Right lobe of liver (tissue), 6 donors: ENCODE measurements around the gene PAQR7. TPM values are rescaled to one million over a fixed set of nuclear protein-coding genes. Genes with fewer than 3 reads are reported as not detected.

ENCODE experiments used
- ATAC-seq, 4 donors: fragments of 200-7000 bp; cut with Tn5 transposase; one replicate each; pipeline ENCODE4 v1.9.1; 2020; ENCODE audit warnings: mild to moderate bottlenecking in 4 of 4, moderate library complexity in 4 of 4
- DNase-seq, 3 donors: peaks; one replicate each; pipeline ENCODE4 v3.0.0-alpha.2; 2020
- H3K27ac ChIP-seq, 3 donors: fragments of 200-600 bp; one replicate each; pipeline ENCODE4 v1.8.0; 2022
- H3K27me3 ChIP-seq, 2 donors: fragments of 200-600 bp; one replicate each; pipeline ENCODE4 v1.8.0; 2022
- H3K36me3 ChIP-seq, 4 donors: fragments of 200-600 bp; sonication (generic) in 1 of 4; one replicate each; pipeline versions ENCODE4 v1.5.1 to v1.8.0; 2017 to 2022; ENCODE audit warnings: control low read depth in 1 of 4
- H3K4me1 ChIP-seq, 4 donors: fragments of 200-600 bp; sonication (generic) in 1 of 4; one replicate each; pipeline versions ENCODE4 v1.5.1 to v1.8.0; 2017 to 2022; ENCODE audit warnings: control low read depth in 1 of 4
- H3K4me3 ChIP-seq, 3 donors: fragments of 200-600 bp; one replicate each; pipeline ENCODE4 v1.8.0; 2022
- H3K9me3 ChIP-seq, 4 donors: fragments of 200-600 bp; sonication (generic) in 1 of 4; one replicate each; pipeline versions ENCODE4 v1.5.1 to v1.8.0; 2017 to 2022; ENCODE audit warnings: control low read depth in 1 of 4
- POLR2A ChIP-seq: fragments of 450-650 bp; IDR thresholded peaks from one replicate; pipeline ENCODE4 v1.6.1; 2017; ENCODE audit warnings: antibody characterized with exemption, mild to moderate bottlenecking
- WGBS: methylation state at CpG from one replicate; pipeline ENCODE4 v1.1.6; 2018; ENCODE audit warnings: low coverage, low lambda C conversion rate; ENCODE audit not compliant: insufficient coverage; ENCODE audit errors: missing lambda C conversion rate; 5-methylcytosine and 5-hydroxymethylcytosine counted together
- intact Hi-C, 2 donors: fragments of 100-400 bp; cut with DNase I; formaldehyde crosslinking; loops; one replicate each; pipeline versions ENCODE4 v1.11.2 to v1.14.1; 2022
- total RNA-seq, 6 experiments: library from RNA; depleted of rRNA in 2 of 6; stranded (reverse); fragments of >200 nt in 2 of 6; fragmentation: NEBNext Ultra II Directional in 3 of 6; extraction: Animal tissue kit (Norgen Biotek cat#: 25700) in 3 of 6; gene quantifications; one replicate each; pipeline versions ENCODE4 v1.1.0 to v1.2.4, GENCODE V29; 2016 to 2023
- TF ChIP-seq, protein P1 (sequence below), 4 donors: fragments of 200-600 bp in 3 of 4; fragments of 450-650 bp in 1 of 4; IDR thresholded peaks; one replicate each; pipeline versions ENCODE4 v1.5.1 to v1.8.0; 2016 to 2022; ENCODE audit warnings: antibody characterized with exemption in 4 of 4, mild to moderate bottlenecking in 2 of 4
- donor health status: DM: no; HTN: yes; CAD: no.
- donor health status: DM: no; HTN: no; CAD: no.
- donor health status: DM: no; HTN: no; CAD: no.
- donor health status: DM: no; HTN: yes; CAD: no.
- donor health status: DM: no; HTN: yes; CAD: no.

PAQR7 gene
- total RNA-seq, 6 experiments from 2014 or later, result 0.74 to 4.8 (median 2.4) TPM

DNA sequence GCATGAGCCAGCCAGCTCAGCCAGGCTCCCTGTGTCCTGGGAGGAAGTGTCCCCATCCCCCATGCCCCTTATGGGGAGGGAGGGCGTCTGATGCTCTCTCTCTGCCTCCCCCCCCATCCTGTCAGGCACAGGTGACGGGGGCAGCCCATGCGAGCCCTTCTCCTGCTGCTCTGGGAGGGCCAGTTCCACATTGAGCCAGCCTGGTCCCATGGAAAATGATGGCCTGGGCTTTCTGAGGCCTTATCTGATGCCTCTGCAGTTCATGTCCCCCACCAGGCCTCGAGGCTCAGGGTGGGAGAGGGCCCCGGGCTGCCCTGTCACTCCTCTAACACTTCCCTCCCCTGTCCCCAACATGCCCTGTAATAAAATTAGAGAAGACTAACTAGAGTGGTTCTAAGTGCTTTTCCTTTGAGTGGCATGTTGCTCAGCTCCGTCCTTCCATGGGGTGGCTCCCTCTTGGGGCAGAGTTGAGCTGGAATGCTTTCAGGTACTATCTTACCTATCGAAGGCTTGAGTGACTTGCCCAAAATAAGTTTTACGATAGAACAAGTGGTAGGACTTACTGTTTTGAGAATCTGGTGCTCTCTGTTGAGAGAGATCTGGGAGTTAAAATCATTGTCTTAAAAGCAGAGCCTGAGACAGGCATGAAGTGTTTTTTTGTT, 57.5 kb downstream of the PAQR7 start:
- TF ChIP-seq, protein P1, sequence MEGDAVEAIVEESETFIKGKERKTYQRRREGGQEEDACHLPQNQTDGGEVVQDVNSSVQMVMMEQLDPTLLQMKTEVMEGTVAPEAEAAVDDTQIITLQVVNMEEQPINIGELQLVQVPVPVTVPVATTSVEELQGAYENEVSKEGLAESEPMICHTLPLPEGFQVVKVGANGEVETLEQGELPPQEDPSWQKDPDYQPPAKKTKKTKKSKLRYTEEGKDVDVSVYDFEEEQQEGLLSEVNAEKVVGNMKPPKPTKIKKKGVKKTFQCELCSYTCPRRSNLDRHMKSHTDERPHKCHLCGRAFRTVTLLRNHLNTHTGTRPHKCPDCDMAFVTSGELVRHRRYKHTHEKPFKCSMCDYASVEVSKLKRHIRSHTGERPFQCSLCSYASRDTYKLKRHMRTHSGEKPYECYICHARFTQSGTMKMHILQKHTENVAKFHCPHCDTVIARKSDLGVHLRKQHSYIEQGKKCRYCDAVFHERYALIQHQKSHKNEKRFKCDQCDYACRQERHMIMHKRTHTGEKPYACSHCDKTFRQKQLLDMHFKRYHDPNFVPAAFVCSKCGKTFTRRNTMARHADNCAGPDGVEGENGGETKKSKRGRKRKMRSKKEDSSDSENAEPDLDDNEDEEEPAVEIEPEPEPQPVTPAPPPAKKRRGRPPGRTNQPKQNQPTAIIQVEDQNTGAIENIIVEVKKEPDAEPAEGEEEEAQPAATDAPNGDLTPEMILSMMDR (IDR thresholded peaks at IDR 0.05), result peak in 2 of 4 donors; percentile 9 to 22
- TF ChIP-seq POLR2A, result no peak
- Histone ChIP-seq H3K27ac (peak overlapping the region in 2 of 3 donors; percentile 10 to 38), H3K4me1 (peaks cover 0 to 27% (median 10%) of the 10 kb centered on the region in 4 donors), H3K4me3 (no peak overlapping the region), H3K9me3 (no peaks in the 10 kb centered on the region), H3K27me3 (no peaks in the 10 kb centered on the region), H3K36me3 (peaks cover 0 to 7% (median 0%) of the 10 kb centered on the region in 4 donors)
- no peak for ATAC-seq
- peak in 1 of 3 donors; percentile 49 for DNase-seq
- intact Hi-C loops, result loop anchor here in 1 of 2 donors (10.0 kb wide), 1 partner anchor 283 kb away; no protein-coding TSS in a partner anchor
- WGBS, result 38% methylated on average over 6 of the region's 8 CpGs

DNA sequence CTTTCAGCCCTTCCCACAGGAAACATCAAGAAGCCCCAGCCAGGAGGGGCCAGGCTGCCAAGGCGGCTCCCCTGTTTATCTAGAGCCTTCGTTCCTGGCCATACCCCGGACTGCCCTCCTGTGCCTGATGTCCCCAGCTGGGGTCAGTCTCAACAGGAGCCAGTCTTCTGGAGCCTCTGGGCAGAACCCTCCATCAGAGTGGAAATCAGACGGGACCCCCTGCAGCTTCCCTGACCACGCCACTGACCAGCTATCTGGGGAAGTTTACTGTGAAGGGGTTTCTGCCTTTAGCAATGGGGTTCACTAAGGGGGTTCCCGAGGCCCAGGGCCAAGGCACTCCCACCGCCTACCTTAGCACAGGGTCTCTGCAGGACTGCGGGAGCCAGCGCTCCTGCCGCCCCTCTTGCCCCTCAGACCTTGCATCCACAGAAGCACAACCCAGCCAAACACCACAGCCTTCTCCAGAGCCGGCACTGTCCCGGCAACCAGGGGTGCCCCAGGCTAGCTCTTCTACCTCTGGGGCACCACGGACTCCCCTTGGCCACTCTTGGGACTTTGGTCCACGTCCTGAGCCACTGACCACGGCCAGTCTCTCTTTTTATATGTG, 59.3 kb downstream of the PAQR7 start:
- no peak for TF ChIP-seq POLR2A
- TF ChIP-seq, protein P1 (IDR thresholded peaks at IDR 0.05), result no peak
- H3K27ac ChIP-seq, result no peak overlapping the region
- peaks cover 0 to 17% (median 8%) of the 10 kb centered on the region in 4 donors for H3K4me1 ChIP-seq
- DNase-seq, result no peak
- ATAC-seq, result no peak
- 90% methylated on average over 3 of the region's 15 CpGs for WGBS
- H3K9me3 ChIP-seq, result no peaks in the 10 kb centered on the region
- intact Hi-C loops, result loop anchor here in 1 of 2 donors (10.0 kb wide), 1 partner anchor 281 kb away; no protein-coding TSS in a partner anchor
- H3K27me3 ChIP-seq, result no peaks in the 10 kb centered on the region
- H3K36me3 ChIP-seq, result peaks cover 0 to 7% (median 0%) of the 10 kb centered on the region in 4 donors
- no peak overlapping the region for H3K4me3 ChIP-seq

DNA sequence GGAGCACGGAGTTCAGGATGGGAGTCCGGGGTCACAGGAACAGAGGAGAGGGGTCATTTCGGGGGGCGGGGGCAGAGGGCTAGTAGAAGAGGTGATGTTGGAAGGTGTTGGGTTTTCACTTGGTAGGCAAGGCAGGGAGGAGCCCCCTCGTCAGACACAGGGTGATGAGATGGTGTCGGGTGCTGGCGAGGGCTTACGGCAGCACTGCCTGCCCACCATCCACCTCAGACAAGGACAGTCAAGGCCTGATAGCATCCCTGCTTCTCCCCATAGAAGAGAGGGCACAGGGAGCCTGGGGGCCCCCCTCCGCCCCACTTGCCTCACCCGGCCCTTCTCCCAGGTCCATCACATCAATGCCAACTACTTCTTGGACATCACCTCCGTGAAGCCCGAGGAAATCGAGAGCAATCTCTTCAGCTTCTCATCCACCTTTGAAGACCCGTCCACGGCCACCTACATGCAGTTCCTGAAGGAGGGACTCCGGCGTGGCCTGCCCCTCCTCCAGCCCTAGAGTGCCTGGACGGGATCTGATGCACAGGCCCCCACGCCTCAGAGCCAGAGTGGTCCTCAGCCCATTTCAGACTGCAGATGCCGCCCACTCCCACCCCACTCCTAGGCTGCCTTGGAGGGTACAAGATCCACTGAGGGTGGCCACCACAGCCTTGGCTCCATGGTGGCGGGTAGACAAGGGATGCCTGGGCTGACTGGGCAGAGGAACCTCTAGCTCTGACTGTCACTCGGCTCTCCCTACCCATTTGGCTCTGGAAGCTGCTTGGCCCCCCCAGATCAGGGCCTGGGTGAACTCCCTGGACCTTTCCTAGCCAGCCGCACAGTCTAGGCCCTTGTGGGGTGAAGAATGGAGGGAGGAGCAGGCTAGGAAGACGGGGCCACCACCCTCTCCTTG, 60.0 kb downstream of the PAQR7 start:
- no peaks in the 10 kb centered on the region for H3K27me3 ChIP-seq
- no peak for ATAC-seq
- TF ChIP-seq, protein P1 (IDR thresholded peaks at IDR 0.05), result no peak
- no peak for TF ChIP-seq POLR2A
- no peak overlapping the region for H3K4me3 ChIP-seq
- 85% methylated on average over 13 of the region's 24 CpGs for WGBS
- no peaks in the 10 kb centered on the region for H3K9me3 ChIP-seq
- peaks cover 0 to 7% (median 0%) of the 10 kb centered on the region in 4 donors for H3K36me3 ChIP-seq
- H3K27ac ChIP-seq, result no peak overlapping the region
- H3K4me1 ChIP-seq, result peaks cover 0 to 15% (median 7%) of the 10 kb centered on the region in 4 donors
- intact Hi-C loops, result loop anchor here in 1 of 2 donors (10.0 kb wide), 1 partner anchor 281 kb away; no protein-coding TSS in a partner anchor
- peak in 2 of 3 donors; percentile 42 to 51 for DNase-seq

DNA sequence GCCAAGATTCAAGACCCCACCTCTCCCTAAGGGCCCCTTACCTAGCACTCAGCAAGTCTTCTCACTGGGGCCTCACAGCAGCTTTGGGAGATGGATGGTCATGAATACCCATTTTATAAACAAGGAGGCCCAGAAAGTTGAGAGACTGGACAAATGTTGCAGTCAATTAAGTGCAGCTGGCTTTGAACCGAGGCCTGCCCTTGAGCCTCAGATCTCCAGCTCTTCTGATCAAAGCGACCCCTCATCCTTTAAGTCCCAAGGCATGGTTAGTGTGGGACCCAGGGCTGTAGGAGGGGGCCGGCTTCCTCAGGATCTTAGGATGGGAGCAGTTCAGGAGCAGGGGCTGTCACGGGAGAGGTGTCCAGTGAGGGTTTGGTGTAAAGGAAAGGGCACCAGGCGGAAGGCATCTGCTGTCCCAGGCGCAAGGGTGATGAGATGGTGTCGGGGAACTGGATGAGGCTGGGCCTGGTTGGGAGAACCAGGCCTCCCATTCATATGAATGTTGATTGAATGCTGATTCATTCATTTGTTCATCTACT, 60.9 kb downstream of the PAQR7 start:
- 88% methylated on average over 7 of the region's 7 CpGs for WGBS
- intact Hi-C loops, result loop anchor here in 1 of 2 donors (10.0 kb wide), 1 partner anchor 280 kb away; no protein-coding TSS in a partner anchor
- DNase-seq (no peak), ATAC-seq (no peak)
- Histone ChIP-seq H3K36me3 (peaks cover 0 to 7% (median 0%) of the 10 kb centered on the region in 4 donors), H3K27ac (no peak overlapping the region), H3K9me3 (no peaks in the 10 kb centered on the region), H3K27me3 (no peaks in the 10 kb centered on the region), H3K4me3 (no peak overlapping the region), H3K4me1 (peaks cover 0 to 15% (median 7%) of the 10 kb centered on the region in 4 donors)
- TF ChIP-seq, protein P1 (IDR thresholded peaks at IDR 0.05), result no peak
- no peak for TF ChIP-seq POLR2A
